SK-N-SH (cell line): ENCODE results near the gene KCNK4. TPM values are rescaled to one million over a fixed set of nuclear protein-coding genes. Genes with fewer than 3 reads are reported as not detected.

Source experiments
- CTCF ChIA-PET: fragments of 300-600, 350-600 bp; formaldehyde crosslinking; extraction: SDS; loops from one replicate; lab custom pipeline; 2021; lab: Yijun Ruan, JAX
- POLR2A ChIA-PET: fragments of 350-600 bp; sonication (Branson Sonifier 250); formaldehyde crosslinking; extraction: SDS; loops from one replicate; lab custom pipeline; 2020; ENCODE audit warnings: antibody characterized with exemption, inconsistent platforms; lab: Yijun Ruan, JAX
- DNase-seq: peaks from one replicate; pipeline ENCODE4 v3.0.0; 2012
- H2AFZ ChIP-seq: fragments of 200-600 bp; sonication (generic); 2 replicates; pipeline ENCODE4 v1.8.1; 2016; ENCODE audit warnings: antibody characterized with exemption, mild to moderate bottlenecking, low read depth
- H3F3A ChIP-seq: fragments of 200-600 bp; sonication (generic); replicated peaks from 2 replicates; pipeline ENCODE3; 2016; ENCODE audit warnings: antibody characterized with exemption, mild to moderate bottlenecking; ENCODE audit not compliant: insufficient read depth
- H3K27ac ChIP-seq, 2 experiments: fragments of 200-500 bp in 1 of 2; fragments of 200-600 bp in 1 of 2; sonication (Bioruptor generic) in 1 of 2; sonication (generic), shearing (Covaris generic) in 1 of 2; 2 replicates each; pipeline versions ENCODE4 v1.5.1 to v1.6.1; 2014 to 2016; ENCODE audit warnings: low read depth in 2 of 2, inconsistent platforms in 1 of 2, low read length in 1 of 2, mild to moderate bottlenecking in 1 of 2, mixed read lengths in 1 of 2
- H3K27me3 ChIP-seq: fragments of 200-600 bp; sonication (generic), shearing (Covaris generic); 2 replicates; pipeline ENCODE4 v1.6.1; 2016; ENCODE audit warnings: mixed run types; ENCODE audit not compliant: insufficient read depth
- H3K36me3 ChIP-seq, 2 experiments: fragments of 200-500 bp in 1 of 2; fragments of 200-600 bp in 1 of 2; sonication (Bioruptor generic) in 1 of 2; sonication (generic) in 1 of 2; replicated peaks in 1 of 2; 2 replicates each; pipeline versions ENCODE3 to v1.5.1; 2014 to 2016; ENCODE audit warnings: low read length in 1 of 2, mild to moderate bottlenecking in 1 of 2; ENCODE audit not compliant: insufficient read depth in 2 of 2, control insufficient read depth in 1 of 2
- H3K4me1 ChIP-seq, 2 experiments: fragments of 200-500 bp in 1 of 2; fragments of 200-600 bp in 1 of 2; sonication (Bioruptor generic) in 1 of 2; sonication (generic), shearing (Covaris generic) in 1 of 2; 2 replicates each; pipeline versions ENCODE4 v1.5.1 to v1.6.1; 2014 to 2016; ENCODE audit warnings: low read depth in 1 of 2, low read length in 1 of 2, mixed run types in 1 of 2; ENCODE audit not compliant: insufficient read depth in 2 of 2, control insufficient read depth in 1 of 2
- H3K4me2 ChIP-seq: fragments of 200-600 bp; sonication (generic), shearing (Covaris generic); 2 replicates; pipeline ENCODE4 v1.6.1; 2017; ENCODE audit warnings: mixed run types
- H3K4me3 ChIP-seq, 2 experiments: fragments of 200-500 bp in 1 of 2; fragments of 200-600 bp in 1 of 2; sonication (Bioruptor generic) in 1 of 2; sonication (generic), shearing (Covaris generic) in 1 of 2; 2 replicates each; pipeline versions ENCODE4 v1.5.1 to v1.8.1; 2014 to 2016; ENCODE audit warnings: low read depth in 2 of 2, inconsistent platforms in 1 of 2, low read length in 1 of 2, mild to moderate bottlenecking in 1 of 2, mixed read lengths in 1 of 2, moderate library complexity in 1 of 2
- H3K79me2 ChIP-seq: fragments of 200-600 bp; sonication (generic); 2 replicates; pipeline ENCODE4 v1.8.1; 2017; ENCODE audit warnings: mild to moderate bottlenecking; ENCODE audit not compliant: insufficient read depth
- H3K9ac ChIP-seq: fragments of 200-600 bp; sonication (generic); 2 replicates; pipeline ENCODE4 v1.6.1; 2017; ENCODE audit warnings: mixed run types
- H3K9me2 ChIP-seq: fragments of 200-600 bp; sonication (generic); 2 replicates; pipeline ENCODE4 v1.6.1; 2017; ENCODE audit warnings: mixed run types
- H3K9me3 ChIP-seq: fragments of 200-600 bp; sonication (generic); 2 replicates; pipeline ENCODE4 v1.6.1; 2017; ENCODE audit warnings: mixed run types, mild to moderate bottlenecking, moderate library complexity
- H4K20me1 ChIP-seq: fragments of 200-600 bp; sonication (generic); 2 replicates; pipeline ENCODE4 v1.6.1; 2017; ENCODE audit warnings: mild to moderate bottlenecking, mixed run types; ENCODE audit not compliant: insufficient read depth
- CTCF ChIP-seq: fragments of 200-600 bp; sonication (generic); IDR thresholded peaks from 2 replicates; pipeline ENCODE4 v1.6.1; 2017; ENCODE audit warnings: antibody characterized with exemption, mild to moderate bottlenecking, moderate library complexity
- ELF1 ChIP-seq: IDR thresholded peaks from 2 replicates; pipeline ENCODE4 v1.4.0; 2012
- FOSL2 ChIP-seq: IDR thresholded peaks from 2 replicates; pipeline ENCODE4 v1.4.0; 2012; ENCODE audit warnings: low read depth, mild to moderate bottlenecking, moderate library complexity, borderline replicate concordance
- GABPA ChIP-seq: IDR thresholded peaks from 2 replicates; pipeline ENCODE4 v1.4.0; 2012; ENCODE audit warnings: low read depth, mild to moderate bottlenecking
- JUND ChIP-seq: IDR thresholded peaks from 2 replicates; pipeline ENCODE4 v1.4.0; 2012
- MEF2A ChIP-seq: IDR thresholded peaks from 2 replicates; pipeline ENCODE4 v1.4.0; 2012; ENCODE audit warnings: low read depth, borderline replicate concordance
- NRF1 ChIP-seq: IDR thresholded peaks from 2 replicates; pipeline ENCODE4 v1.6.1; 2012; ENCODE audit warnings: low read depth, mild to moderate bottlenecking, low read length
- POLR2AphosphoS5 ChIP-seq: IDR thresholded peaks from 2 replicates; pipeline ENCODE4 v1.6.1; 2012; ENCODE audit warnings: low read depth, low read length
- RAD21 ChIP-seq: IDR thresholded peaks from 2 replicates; pipeline ENCODE4 v1.6.1; 2012; ENCODE audit warnings: mild to moderate bottlenecking, low read length
- RCOR1 ChIP-seq: fragments of 150-350 bp; IDR thresholded peaks from 2 replicates; pipeline ENCODE4 v1.6.1; 2017; ENCODE audit warnings: antibody characterized with exemption, low read length
- SIN3A ChIP-seq: IDR thresholded peaks from 2 replicates; pipeline ENCODE4 v1.6.1; 2012; ENCODE audit warnings: low read depth, mild to moderate bottlenecking, low read length, moderate library complexity, borderline replicate concordance
- TAF1 ChIP-seq: IDR thresholded peaks from 2 replicates; pipeline ENCODE4 v1.6.1; 2012; ENCODE audit warnings: low read depth, mild to moderate bottlenecking, low read length, moderate library complexity, borderline replicate concordance
- TCF12 ChIP-seq: IDR thresholded peaks from 2 replicates; pipeline ENCODE4 v1.4.0; 2012
- TEAD4 ChIP-seq: IDR thresholded peaks from 2 replicates; pipeline ENCODE4 v1.4.0; 2012; ENCODE audit warnings: mild to moderate bottlenecking, borderline replicate concordance; ENCODE audit not compliant: insufficient read depth
- YY1 ChIP-seq: IDR thresholded peaks from 2 replicates; pipeline ENCODE4 v1.4.0; 2012; ENCODE audit warnings: low read depth, mild to moderate bottlenecking
- WGBS: methylation state at CpG from one replicate; pipeline ENCODE4 v1.1.6; 2017; ENCODE audit warnings: low lambda C conversion rate; 5-methylcytosine and 5-hydroxymethylcytosine counted together
- polyA plus RNA-seq, 3 experiments: library from polyadenylated mRNA; depleted of rRNA; stranded (reverse); fragments of >200 nt; gene quantifications; 2 replicates each; pipeline ENCODE4 v1.2.3, GENCODE V29; 2012
- TF ChIP-seq, protein P1 (sequence below): IDR thresholded peaks from 2 replicates; pipeline ENCODE4; 2012
- TF ChIP-seq, protein P2 (sequence below): fragments of 150-350 bp; IDR thresholded peaks from 2 replicates; pipeline ENCODE4 v1.6.1; 2017; ENCODE audit warnings: antibody characterized with exemption, low read length, low read depth, borderline replicate concordance
- TF ChIP-seq, protein P3 (sequence below): IDR thresholded peaks from 2 replicates; pipeline ENCODE4 v1.4.0; 2012; ENCODE audit warnings: low read depth
- TF ChIP-seq, protein P4 (sequence below): IDR thresholded peaks from 2 replicates; pipeline ENCODE4 v1.4.0; 2012; ENCODE audit warnings: low read depth, borderline replicate concordance
- TF ChIP-seq, protein P5 (sequence below): fragments of 150-350 bp; IDR thresholded peaks from 2 replicates; pipeline ENCODE4 v1.6.1; 2016; ENCODE audit warnings: mild to moderate bottlenecking, low read depth, low read length

KCNK4 gene
- polyA plus RNA-seq, 1 of the 3 experiments (the other 2 are of a cell fraction), result 0.16 TPM

GRCh38 chr11:64268893-64269539 is 22.1 kb upstream of the KCNK4 start (continued):
- no peak for TF ChIP-seq MEF2A
- TF ChIP-seq, protein P1, sequence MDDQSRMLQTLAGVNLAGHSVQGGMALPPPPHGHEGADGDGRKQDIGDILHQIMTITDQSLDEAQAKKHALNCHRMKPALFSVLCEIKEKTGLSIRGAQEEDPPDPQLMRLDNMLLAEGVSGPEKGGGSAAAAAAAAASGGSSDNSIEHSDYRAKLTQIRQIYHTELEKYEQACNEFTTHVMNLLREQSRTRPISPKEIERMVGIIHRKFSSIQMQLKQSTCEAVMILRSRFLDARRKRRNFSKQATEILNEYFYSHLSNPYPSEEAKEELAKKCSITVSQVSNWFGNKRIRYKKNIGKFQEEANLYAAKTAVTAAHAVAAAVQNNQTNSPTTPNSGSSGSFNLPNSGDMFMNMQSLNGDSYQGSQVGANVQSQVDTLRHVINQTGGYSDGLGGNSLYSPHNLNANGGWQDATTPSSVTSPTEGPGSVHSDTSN, result no peak
- TF ChIP-seq, protein P2, sequence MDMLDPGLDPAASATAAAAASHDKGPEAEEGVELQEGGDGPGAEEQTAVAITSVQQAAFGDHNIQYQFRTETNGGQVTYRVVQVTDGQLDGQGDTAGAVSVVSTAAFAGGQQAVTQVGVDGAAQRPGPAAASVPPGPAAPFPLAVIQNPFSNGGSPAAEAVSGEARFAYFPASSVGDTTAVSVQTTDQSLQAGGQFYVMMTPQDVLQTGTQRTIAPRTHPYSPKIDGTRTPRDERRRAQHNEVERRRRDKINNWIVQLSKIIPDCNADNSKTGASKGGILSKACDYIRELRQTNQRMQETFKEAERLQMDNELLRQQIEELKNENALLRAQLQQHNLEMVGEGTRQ, result no peak
- TF ChIP-seq JUND, result no peak
- TF ChIP-seq SIN3A, result no peak
- TF ChIP-seq, protein P3, sequence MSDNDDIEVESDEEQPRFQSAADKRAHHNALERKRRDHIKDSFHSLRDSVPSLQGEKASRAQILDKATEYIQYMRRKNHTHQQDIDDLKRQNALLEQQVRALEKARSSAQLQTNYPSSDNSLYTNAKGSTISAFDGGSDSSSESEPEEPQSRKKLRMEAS, result no peak
- TF ChIP-seq TCF12, result no peak
- TF ChIP-seq TAF1, result 0 out of 2 replicates have a peak, but pooled peaks have one; percentile 7
- TF ChIP-seq RCOR1, result no peak

DNA sequence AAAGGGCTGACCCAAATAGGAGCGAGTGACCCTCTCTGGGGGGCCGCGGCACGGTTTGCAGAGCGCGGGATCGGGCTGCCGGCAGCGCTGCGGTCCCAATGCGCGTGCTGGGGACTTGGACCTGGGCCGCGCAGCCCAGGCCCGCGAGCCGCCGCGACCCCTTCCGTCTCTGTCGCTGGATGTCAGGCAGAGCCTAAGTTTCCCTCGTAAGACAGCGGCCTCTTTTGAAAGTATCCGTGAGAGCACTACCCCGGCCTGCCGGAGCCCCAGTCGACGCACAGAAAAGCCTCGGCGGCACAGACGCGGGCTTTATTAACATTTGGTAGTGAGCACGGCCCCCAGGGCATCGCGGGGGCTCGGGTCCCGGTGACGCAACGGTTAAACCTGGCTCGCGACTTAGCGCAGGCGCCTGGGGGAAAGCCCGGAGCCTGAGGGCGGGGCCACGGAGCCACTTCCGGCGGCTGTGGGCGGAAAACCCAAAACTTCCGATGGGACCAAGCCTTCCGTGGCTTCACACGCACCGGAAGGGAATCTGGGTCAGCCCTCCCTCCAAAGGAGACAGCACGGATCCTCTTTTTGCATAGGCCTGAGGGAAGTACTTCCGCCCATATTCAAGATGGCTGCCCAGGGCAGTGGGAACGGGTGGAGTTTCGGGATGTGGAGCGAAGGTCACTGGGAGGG is 21.4 kb upstream of the KCNK4 start:
- CTCF ChIA-PET, result interaction anchor here (0.7 to 6.9 kb wide), 15 partner anchors 11 to 90 kb away, joined by 3 to 89 read pairs (median 10); partner anchors contain the start of genes BAD, ESRRA, FERMT3 and KCNK4
- Histone ChIP-seq H3K4me2 (peak overlapping the region; percentile 96), H3K27me3 (no peaks in the 10 kb centered on the region), H3K79me2 (peaks cover 19% of the 10 kb centered on the region), H3K9me2 (no peaks in the 10 kb centered on the region), H3K27ac (peak overlapping the region; percentile 97 to 99), H4K20me1 (no peaks in the 10 kb centered on the region), H2AFZ (peak overlapping the region; percentile 83; the same call in 1 of the 2 replicates), H3K4me1 (peaks cover 12 to 41% of the 10 kb centered on the region in 2 experiments; a peak in 2 of 4 replicates), H3K4me3 (peak overlapping the region; percentile 60 to 76), H3K36me3 (peaks cover 7 to 20% of the 10 kb centered on the region in 2 experiments), H3K9me3 (no peaks in the 10 kb centered on the region), H3F3A (peaks cover 40% of the 10 kb centered on the region), H3K9ac (peak overlapping the region; percentile 84)
- 1% methylated on average over 22 of the region's 58 CpGs for WGBS
- POLR2A ChIA-PET, result interaction anchor here (1.0 to 6.5 kb wide), 9 partner anchors 15 to 84 kb away, joined by 3 to 112 read pairs (median 9); partner anchors contain the start of genes BAD, ESRRA, FKBP2 and GPR137
- peak; percentile 86 for DNase-seq
- TF ChIP-seq NRF1, result peak; percentile 76
- TF ChIP-seq JUND, result peak; percentile 47; the same call in 1 of the 2 replicates
- TF ChIP-seq RCOR1, result no peak
- 0 out of 2 replicates have a peak, but pooled peaks have one; percentile 34 for TF ChIP-seq FOSL2
- TF ChIP-seq RAD21, result peak; percentile 44
- 0 out of 2 replicates have a peak, but pooled peaks have one; percentile 14 for TF ChIP-seq CTCF
- TF ChIP-seq ELF1, result peak; percentile 100
- TF ChIP-seq TEAD4, result 0 out of 2 replicates have a peak, but pooled peaks have one; percentile 19
- TF ChIP-seq, protein P1, result peak; percentile 46; the same call in 1 of the 2 replicates
- TF ChIP-seq GABPA, result peak; percentile 98
- TF ChIP-seq, protein P4, sequence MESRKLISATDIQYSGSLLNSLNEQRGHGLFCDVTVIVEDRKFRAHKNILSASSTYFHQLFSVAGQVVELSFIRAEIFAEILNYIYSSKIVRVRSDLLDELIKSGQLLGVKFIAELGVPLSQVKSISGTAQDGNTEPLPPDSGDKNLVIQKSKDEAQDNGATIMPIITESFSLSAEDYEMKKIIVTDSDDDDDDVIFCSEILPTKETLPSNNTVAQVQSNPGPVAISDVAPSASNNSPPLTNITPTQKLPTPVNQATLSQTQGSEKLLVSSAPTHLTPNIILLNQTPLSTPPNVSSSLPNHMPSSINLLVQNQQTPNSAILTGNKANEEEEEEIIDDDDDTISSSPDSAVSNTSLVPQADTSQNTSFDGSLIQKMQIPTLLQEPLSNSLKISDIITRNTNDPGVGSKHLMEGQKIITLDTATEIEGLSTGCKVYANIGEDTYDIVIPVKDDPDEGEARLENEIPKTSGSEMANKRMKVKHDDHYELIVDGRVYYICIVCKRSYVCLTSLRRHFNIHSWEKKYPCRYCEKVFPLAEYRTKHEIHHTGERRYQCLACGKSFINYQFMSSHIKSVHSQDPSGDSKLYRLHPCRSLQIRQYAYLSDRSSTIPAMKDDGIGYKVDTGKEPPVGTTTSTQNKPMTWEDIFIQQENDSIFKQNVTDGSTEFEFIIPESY, result peak; percentile 41; the same call in 1 of the 2 replicates
- TF ChIP-seq POLR2AphosphoS5, result no peak
- TF ChIP-seq, protein P5, sequence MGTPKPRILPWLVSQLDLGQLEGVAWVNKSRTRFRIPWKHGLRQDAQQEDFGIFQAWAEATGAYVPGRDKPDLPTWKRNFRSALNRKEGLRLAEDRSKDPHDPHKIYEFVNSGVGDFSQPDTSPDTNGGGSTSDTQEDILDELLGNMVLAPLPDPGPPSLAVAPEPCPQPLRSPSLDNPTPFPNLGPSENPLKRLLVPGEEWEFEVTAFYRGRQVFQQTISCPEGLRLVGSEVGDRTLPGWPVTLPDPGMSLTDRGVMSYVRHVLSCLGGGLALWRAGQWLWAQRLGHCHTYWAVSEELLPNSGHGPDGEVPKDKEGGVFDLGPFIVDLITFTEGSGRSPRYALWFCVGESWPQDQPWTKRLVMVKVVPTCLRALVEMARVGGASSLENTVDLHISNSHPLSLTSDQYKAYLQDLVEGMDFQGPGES, result no peak
- TF ChIP-seq YY1, result peak; percentile 99
